ENCODE measurements around the gene LEPROT. TPM values are rescaled to one million over a fixed set of nuclear protein-coding genes. Genes with fewer than 3 reads are reported as not detected.

LEPROT gene
- total and polyA plus RNA-seq, 9 donors, result 57.4 to 115 (median 72.0) TPM

- Histone ChIP-seq H3K36me3 (no peaks in the 10 kb centered on the region), H3K27me3 (no peaks in the 10 kb centered on the region), H3K4me1 (ENCODE audit: insufficient read depth) (no peaks in the 10 kb centered on the region), H3K9me3 (no peaks in the 10 kb centered on the region), H3K4me3 (no peak overlapping the region), H3K27ac (no peak overlapping the region)
- WGBS, 3 donors, result 49 to 75% (median 69%) methylated on average over 1 of the region's 1 CpG
- intact Hi-C loops (cut with DNase I), result no loop called here
- TF ChIP-seq POLR2A (IDR thresholded peaks at IDR 0.05), result no peak
- TF ChIP-seq, protein P1, sequence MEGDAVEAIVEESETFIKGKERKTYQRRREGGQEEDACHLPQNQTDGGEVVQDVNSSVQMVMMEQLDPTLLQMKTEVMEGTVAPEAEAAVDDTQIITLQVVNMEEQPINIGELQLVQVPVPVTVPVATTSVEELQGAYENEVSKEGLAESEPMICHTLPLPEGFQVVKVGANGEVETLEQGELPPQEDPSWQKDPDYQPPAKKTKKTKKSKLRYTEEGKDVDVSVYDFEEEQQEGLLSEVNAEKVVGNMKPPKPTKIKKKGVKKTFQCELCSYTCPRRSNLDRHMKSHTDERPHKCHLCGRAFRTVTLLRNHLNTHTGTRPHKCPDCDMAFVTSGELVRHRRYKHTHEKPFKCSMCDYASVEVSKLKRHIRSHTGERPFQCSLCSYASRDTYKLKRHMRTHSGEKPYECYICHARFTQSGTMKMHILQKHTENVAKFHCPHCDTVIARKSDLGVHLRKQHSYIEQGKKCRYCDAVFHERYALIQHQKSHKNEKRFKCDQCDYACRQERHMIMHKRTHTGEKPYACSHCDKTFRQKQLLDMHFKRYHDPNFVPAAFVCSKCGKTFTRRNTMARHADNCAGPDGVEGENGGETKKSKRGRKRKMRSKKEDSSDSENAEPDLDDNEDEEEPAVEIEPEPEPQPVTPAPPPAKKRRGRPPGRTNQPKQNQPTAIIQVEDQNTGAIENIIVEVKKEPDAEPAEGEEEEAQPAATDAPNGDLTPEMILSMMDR (IDR thresholded peaks at IDR 0.05), result no peak
- no peak for TF ChIP-seq EP300 (IDR thresholded peaks at IDR 0.05)
- DNase-seq, result no peak
Observed at GRCh38 chr1:65409314-65409713, 11.2 kb upstream of the LEPROT start.

DNA sequence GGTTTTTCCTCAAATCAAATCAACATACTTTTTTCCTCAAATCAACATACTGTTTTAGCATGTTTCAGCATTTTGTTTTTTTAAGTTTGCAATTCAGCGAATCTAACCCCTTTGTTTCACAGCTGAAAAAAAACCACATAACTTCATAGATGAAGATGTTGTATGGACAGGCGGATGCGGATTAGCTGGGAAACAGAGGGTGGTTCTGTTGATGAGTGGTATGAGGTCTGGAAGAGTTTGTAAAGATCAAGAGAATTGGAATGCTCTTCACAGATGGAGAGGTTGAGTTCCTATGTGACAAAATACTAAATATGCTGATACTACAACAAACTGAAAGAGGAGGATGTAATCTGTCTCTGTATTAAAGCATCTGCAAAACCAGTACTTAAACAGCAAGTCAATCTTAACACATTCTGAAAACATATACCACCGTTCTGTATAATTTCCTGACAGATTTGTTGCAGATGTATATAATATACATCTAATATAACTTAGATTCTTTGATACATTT, 10.6 kb upstream of the LEPROT start:
- Histone ChIP-seq H3K27ac (no peak overlapping the region), H3K9me3 (no peaks in the 10 kb centered on the region), H3K27me3 (no peaks in the 10 kb centered on the region), H3K4me3 (no peak overlapping the region), H3K36me3 (no peaks in the 10 kb centered on the region), H3K4me1 (ENCODE audit: insufficient read depth) (no peaks in the 10 kb centered on the region)
- DNase-seq, result no peak
- WGBS, 3 donors, result 91 to 93% (median 93%) methylated on average over 4 of the region's 4 CpGs
- TF ChIP-seq EP300 (IDR thresholded peaks at IDR 0.05) (no peak), POLR2A (IDR thresholded peaks at IDR 0.05) (no peak)
- TF ChIP-seq, protein P1 (IDR thresholded peaks at IDR 0.05), result no peak
- intact Hi-C loops (cut with DNase I), result loop anchor here in 1 of 4 donors (10.0 kb wide), 1 partner anchor 155 kb away; no protein-coding TSS in a partner anchor

DNA sequence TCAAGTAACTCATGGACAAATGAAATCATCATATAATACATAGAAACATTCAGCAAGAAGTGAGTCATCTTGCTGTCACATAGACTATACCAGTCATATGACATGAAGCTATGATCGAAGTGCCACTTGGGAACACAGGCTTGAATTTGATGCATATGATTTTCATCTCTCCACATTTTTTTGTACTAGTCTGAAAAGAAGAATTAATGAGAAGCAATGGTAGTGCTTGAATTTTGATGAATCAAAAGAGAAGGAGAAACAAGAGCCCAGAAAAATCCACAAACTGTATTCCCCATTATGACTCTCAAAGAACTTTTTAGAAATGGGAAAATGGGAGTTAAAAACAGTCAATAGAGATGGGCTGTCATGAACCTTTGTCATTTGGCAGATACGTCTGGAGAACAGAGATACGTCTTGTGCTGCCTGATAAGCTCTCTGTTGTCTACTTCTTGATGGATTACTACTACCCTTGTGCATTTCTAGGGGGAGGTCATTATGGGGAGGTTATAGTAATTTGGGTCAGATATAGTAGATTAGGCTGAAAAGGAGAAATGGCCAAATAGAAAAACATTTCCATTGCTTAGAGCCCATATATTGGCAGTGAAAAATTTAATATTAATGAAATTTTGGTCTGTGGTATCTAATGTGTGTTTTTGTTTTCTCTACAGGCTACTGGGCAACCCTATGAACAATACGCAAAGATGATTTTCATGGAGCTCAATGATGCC, 8.0 kb upstream of the LEPROT start:
- no peak for DNase-seq
- H3K4me1 ChIP-seq (ENCODE audit: insufficient read depth), result no peaks in the 10 kb centered on the region
- H3K9me3 ChIP-seq, result no peaks in the 10 kb centered on the region
- no peaks in the 10 kb centered on the region for H3K36me3 ChIP-seq
- H3K27ac ChIP-seq, result no peak overlapping the region
- H3K4me3 ChIP-seq, result no peak overlapping the region
- 81 to 88% (median 84%) methylated on average over 4 of the region's 4 CpGs for WGBS, 3 donors
- intact Hi-C loops (cut with DNase I), result loop anchor here in 1 of 4 donors (10.0 kb wide), 1 partner anchor 158 kb away; no protein-coding TSS in a partner anchor
- TF ChIP-seq EP300 (IDR thresholded peaks at IDR 0.05) (no peak), POLR2A (IDR thresholded peaks at IDR 0.05) (no peak)
- TF ChIP-seq, protein P1 (IDR thresholded peaks at IDR 0.05), result no peak
- H3K27me3 ChIP-seq, result no peaks in the 10 kb centered on the region

DNA sequence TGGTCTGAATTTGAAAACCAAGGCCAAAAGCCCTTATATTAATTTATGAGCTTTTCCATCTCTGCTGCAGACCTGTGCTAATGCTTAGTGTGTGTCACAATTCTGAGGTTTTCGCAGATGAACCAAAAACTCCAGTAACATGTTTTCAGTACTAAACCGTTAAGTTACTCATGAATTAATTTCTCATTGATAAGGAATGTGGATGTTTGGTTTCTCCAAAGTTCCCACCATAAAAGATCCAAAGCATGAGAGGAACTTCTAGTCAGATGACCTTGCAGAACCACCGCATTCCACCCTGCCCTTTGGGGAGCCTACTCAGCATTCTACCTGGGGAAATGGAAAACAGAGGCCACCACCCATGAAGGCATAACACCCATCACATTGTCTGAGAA, 7.5 kb upstream of the LEPROT start:
- Histone ChIP-seq H3K27ac (no peak overlapping the region), H3K4me1 (ENCODE audit: insufficient read depth) (no peaks in the 10 kb centered on the region), H3K36me3 (no peaks in the 10 kb centered on the region), H3K4me3 (no peak overlapping the region), H3K9me3 (no peaks in the 10 kb centered on the region), H3K27me3 (no peaks in the 10 kb centered on the region)
- no peak for DNase-seq
- 73 to 86% (median 85%) methylated on average over 3 of the region's 3 CpGs for WGBS, 3 donors
- intact Hi-C loops (cut with DNase I), result loop anchor here in 1 of 4 donors (10.0 kb wide), 1 partner anchor 158 kb away; no protein-coding TSS in a partner anchor
- TF ChIP-seq, protein P1 (IDR thresholded peaks at IDR 0.05), result no peak

All from ovary (tissue), 9 donors.